ENCODE results near the gene ADGRF5.

The ADGRF5 gene

DNA sequence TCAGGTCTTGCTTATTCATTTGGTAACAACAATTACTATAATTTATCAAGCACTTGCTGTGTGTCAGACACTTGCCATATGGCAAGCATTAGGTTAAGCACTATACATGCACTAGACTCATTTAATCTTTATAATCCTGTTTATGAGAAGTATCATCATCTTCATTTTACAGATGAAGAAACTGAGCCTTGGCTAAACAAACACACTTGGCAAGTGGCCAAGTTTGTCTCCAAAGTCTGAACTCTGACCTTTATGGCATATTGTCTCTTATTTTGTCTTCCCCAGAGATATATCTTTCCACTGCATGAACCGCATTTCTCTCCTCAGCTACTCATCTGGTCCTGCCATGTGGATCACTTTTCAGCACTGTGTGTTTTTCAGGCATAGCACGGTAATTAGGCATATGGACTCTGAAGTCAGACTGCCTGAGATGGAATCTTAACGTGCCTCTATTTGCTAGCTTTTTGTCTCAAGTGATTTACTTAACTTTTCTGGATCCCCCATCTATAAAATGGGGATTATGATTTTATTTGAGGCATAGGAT is 4.7 kb downstream of the ADGRF5 start:
- H3K27ac ChIP-seq = no peak overlapping the region
- TF ChIP-seq ZFX (IDR thresholded peaks at IDR 0.05) = no peak
- TF ChIP-seq, protein P1, sequence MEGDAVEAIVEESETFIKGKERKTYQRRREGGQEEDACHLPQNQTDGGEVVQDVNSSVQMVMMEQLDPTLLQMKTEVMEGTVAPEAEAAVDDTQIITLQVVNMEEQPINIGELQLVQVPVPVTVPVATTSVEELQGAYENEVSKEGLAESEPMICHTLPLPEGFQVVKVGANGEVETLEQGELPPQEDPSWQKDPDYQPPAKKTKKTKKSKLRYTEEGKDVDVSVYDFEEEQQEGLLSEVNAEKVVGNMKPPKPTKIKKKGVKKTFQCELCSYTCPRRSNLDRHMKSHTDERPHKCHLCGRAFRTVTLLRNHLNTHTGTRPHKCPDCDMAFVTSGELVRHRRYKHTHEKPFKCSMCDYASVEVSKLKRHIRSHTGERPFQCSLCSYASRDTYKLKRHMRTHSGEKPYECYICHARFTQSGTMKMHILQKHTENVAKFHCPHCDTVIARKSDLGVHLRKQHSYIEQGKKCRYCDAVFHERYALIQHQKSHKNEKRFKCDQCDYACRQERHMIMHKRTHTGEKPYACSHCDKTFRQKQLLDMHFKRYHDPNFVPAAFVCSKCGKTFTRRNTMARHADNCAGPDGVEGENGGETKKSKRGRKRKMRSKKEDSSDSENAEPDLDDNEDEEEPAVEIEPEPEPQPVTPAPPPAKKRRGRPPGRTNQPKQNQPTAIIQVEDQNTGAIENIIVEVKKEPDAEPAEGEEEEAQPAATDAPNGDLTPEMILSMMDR (conservative IDR thresholded peaks at IDR 0.05) = no peak

DNA sequence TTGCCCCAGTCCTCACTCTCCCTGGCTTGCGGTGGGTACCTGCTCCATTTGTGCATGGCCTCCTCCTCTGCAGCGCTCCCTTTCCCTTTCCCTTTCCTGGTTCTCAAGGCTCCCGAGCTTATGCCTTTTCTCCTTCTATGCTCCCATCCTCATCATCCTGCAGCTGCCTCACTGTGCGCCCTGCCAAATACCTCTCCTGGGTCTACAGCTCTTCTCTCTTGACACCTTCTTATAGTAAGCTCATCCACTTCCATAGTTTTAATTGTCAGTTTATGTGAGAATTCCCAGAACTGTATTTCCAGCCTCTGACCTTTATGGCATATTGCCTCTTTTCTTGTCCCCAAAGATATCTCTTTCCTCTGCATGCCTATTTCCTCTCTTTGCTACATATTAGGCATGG is 5.9 kb downstream of the ADGRF5 start:
- TF ChIP-seq, protein P1 (conservative IDR thresholded peaks at IDR 0.05) = no peak
- no peak for TF ChIP-seq ZFX (IDR thresholded peaks at IDR 0.05)
- H3K27ac ChIP-seq = no peak overlapping the region

DNA sequence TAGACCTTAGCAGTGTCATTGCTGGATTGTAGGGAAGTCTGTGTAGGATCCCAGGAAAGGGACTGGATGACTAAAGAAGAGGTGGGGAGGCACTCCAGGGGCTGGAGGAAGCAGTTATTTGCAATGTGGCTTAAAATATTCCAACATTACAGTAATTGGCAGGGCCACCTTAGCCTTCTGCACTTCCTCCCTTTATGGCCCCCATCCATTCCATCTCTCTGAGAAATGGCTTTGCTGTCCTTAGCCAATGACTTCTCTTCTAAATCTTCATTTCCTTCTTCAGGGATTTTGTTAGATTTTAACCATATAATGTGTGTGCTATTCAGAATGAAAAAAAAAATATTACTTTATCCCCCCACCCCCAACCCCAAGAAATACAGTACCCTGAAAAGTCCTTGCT is 6.4 kb downstream of the ADGRF5 start:
- TF ChIP-seq, protein P1 (conservative IDR thresholded peaks at IDR 0.05) = no peak
- TF ChIP-seq ZFX (IDR thresholded peaks at IDR 0.05) = no peak
- H3K27ac ChIP-seq = no peak overlapping the region

DNA sequence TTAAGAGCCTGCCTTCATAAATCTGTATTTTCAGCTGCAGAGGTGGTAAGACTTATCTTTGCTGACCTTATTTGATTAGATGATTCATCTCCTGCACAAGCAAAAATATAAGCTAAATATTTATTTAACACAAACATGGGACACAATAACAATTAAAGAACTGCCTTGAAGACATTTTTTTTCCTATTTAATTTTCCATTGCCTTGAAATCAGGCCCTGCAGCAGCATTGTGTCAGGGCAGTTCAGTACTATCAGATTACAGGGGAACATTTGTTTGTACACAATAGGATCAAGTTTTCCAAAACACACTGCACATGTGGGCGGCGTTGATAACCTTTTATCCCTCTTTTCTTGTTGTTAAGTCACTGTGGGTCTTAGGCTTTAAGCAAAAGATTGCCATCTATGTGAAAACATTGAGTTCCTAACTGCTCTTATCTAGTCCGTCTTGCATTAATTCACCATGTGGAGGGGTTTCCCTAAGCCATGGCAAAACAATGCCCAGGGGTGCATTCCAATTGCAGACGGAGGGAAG is 7.4 kb downstream of the ADGRF5 start:
- TF ChIP-seq, protein P1 (conservative IDR thresholded peaks at IDR 0.05) = no peak
- no peak for TF ChIP-seq ZFX (IDR thresholded peaks at IDR 0.05)
- peak overlapping the region; percentile 57 for H3K27ac ChIP-seq

DNA sequence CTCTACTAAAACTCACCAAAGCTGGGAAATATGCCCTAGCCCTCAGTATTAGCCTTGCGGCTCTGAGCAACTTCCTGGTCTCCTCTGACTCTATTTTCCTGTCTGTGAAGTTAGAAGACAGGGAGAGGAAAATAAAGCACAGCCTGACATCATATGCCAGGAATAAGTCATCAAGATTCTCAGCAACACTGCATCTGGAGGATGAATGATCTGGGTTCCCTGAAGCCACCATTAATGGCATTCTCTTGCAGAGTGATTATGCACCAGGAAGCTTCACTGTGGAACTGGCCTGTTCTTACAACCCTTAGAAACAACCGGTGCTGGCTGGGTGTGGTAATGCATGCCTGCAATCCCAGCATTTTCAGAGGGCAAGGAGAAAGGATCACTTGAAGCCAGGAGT is 12.4 kb downstream of the ADGRF5 start:
- TF ChIP-seq, protein P1 (conservative IDR thresholded peaks at IDR 0.05) = no peak
- no peak for TF ChIP-seq ZFX (IDR thresholded peaks at IDR 0.05)
- H3K27ac ChIP-seq = no peak overlapping the region

DNA sequence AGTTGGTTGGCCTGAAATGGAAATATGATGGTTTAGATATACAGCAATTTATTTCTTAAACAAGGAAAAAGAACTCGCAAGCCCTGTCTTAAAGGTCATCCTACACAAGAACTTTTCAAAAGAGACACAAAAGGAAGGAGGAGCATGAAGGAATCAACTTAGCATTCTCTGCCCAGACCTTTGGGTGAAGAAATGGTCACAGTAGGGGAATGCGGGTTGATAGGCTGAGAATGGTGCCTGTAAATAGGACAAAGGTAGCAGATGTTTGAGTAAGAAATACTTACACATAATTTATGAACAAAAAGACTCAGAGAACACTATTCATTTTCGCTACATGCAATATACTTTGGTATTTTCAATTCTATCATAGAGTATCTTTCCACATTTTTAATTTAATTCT is 15.0 kb downstream of the ADGRF5 start:
- no peak for TF ChIP-seq ZFX (IDR thresholded peaks at IDR 0.05)
- TF ChIP-seq, protein P1 (conservative IDR thresholded peaks at IDR 0.05) = no peak
- no peak overlapping the region for H3K27ac ChIP-seq

DNA sequence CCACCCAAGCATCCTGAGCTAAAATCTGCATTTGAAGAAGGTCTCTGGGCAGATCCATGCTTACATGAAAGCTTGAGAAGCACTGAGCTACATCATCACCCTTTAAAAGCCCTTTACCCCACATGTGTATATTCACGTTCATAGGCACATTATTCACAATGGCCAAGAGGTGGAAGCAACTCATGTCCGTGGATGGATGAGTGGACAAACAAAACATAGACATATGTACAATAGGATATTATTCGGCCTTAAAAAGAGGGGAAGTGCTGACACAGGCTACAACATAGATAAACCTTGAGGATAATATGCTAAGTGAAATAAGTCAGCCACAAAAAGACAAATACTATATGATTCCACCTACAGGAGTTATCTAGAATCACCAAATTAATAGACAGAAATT is 17.6 kb downstream of the ADGRF5 start:
- no peak overlapping the region for H3K27ac ChIP-seq
- TF ChIP-seq ZFX (IDR thresholded peaks at IDR 0.05) = no peak
- TF ChIP-seq, protein P1 (conservative IDR thresholded peaks at IDR 0.05) = no peak
